GM21381 (cell line): ENCODE results near the gene ARPC1B.
"Not testable (repeated sequence)": the region's sequence is repeated elsewhere in the genome, so short reads cannot be mapped to it uniquely, and the experiment has no call there.

Experiments used
- ATAC-seq: cut with Tn5 transposase; IDR thresholded peaks from one replicate; pipeline ENCODE4 v1.9.1; 2021; ENCODE audit warnings: mild to moderate bottlenecking, moderate library complexity; ENCODE audit not compliant: unreplicated experiment

Gene ARPC1B

DNA sequence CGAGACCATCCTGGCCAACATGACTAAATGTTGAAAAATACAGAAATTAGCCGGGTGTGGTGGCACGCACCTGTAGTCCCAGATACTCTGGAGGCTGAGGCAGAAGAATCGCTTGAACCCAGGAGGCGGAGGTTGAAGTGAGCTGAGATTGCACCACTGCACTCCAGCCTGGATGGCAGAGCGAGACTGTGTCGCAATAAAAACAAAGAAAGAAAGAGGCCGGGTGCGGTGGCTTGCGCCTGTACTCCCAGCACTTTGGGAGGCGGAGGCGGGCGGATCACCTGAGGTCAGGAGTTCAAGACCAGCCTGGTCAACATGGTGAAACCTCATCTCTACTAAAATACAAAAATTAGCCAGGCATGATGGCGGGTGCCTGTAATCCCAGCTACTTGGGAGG is 12.7 kb downstream of the ARPC1B start:
- ATAC-seq: not testable (repeated sequence)

DNA sequence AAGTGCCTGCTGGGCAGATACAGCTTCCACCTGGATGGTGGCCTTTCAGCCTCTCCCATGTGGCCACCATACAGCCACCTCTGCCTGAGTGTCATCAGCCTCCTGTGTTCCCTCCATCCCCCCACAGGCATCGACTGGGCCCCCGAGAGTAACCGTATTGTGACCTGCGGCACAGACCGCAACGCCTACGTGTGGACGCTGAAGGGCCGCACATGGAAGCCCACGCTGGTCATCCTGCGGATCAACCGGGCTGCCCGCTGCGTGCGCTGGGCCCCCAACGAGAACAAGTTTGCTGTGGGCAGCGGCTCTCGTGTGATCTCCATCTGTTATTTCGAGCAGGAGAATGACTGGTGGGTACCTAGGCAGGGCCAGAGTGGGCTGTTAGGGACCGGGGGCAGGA is 13.4 kb downstream of the ARPC1B start:
- ATAC-seq: no peak

DNA sequence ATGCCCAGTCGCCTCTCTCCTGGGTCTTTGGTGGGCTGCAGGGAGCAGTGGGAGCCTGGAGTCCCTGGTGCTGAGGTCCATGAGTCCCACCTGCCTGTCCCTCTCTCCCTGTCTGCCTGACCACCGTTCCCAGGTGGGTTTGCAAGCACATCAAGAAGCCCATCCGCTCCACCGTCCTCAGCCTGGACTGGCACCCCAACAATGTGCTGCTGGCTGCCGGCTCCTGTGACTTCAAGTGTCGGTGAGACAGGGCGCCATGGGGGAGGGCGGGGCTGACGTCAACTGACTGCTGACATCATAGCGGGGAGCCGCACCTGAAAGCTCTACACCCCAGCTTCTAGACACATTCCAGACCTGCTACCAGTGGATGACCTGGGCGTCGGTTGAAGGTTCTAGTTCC is 15.2 kb downstream of the ARPC1B start:
- ATAC-seq: no peak

DNA sequence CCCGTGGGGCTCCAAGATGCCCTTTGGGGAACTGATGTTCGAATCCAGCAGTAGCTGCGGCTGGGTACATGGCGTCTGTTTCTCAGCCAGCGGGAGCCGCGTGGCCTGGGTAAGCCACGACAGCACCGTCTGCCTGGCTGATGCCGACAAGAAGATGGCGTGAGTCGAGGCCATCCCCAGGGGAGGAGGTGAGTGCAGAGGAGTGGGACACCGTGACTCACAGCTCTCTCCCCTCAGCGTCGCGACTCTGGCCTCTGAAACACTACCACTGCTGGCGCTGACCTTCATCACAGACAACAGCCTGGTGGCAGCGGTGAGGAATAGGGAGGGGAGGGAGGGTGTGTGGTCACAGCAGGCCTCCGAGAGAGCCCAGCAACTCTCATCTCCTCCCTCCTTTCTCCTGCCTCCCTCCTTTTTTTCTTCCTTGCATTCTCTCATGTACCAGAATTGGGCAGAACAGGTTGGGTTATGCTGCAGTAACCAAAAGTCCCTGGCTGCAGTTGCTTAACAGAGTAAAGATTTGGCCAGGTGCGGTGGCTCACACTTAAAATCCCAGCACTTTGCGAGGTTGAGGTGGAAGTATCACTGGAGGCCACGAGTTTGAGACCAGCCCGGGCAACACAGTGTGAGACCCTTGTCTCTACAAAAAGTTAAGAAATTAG is 16.5 kb downstream of the ARPC1B start:
- ATAC-seq: no peak

DNA sequence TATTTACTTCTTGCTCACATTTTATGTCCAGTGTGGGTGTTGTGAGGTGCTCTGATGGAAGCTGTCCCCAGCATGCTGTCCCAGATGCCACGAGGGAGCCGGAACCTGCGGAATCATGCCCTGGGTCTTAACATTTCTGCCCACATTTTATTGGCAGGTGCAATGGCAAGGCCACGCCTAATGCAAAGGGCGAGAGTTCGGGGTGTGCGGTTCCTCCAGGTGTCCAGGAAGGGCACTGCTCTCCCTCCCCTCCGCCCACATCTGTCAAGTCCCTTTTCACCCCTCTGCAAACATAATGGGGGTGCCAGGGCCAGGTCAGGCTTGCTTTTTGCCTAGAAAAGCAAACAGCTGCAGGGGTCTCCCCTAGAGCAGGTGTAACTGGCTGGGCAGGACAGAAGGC is 17.5 kb downstream of the ARPC1B start:
- ATAC-seq: no peak

DNA sequence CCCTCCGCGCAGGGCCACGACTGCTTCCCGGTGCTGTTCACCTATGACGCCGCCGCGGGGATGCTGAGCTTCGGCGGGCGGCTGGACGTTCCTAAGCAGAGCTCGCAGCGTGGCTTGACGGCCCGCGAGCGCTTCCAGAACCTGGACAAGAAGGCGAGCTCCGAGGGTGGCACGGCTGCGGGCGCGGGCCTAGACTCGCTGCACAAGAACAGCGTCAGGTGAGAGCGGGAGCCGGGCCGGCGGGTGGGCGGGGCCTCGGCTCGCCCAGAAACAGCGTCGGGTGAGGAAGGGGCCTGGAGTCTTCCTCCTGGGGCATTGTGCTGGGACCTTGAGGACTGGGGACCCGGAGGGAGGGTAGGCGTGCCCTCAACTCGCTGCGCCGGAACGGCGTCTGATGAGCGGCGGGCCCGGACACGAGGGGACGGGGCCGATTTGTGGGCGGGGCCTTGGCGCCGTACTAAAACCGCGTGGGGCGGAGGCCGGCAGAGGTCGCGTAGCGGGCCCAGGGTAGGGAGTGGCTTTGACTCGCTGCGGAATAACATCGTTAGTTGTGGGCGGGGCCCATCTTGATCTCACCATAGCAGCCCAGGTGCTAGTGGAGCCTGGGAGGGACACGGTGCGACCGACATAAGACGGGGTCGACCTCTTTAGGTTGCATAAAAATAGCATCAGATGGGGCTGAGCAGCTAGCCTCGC is 18.3 kb downstream of the ARPC1B start:
- peak; percentile 66 for ATAC-seq

DNA sequence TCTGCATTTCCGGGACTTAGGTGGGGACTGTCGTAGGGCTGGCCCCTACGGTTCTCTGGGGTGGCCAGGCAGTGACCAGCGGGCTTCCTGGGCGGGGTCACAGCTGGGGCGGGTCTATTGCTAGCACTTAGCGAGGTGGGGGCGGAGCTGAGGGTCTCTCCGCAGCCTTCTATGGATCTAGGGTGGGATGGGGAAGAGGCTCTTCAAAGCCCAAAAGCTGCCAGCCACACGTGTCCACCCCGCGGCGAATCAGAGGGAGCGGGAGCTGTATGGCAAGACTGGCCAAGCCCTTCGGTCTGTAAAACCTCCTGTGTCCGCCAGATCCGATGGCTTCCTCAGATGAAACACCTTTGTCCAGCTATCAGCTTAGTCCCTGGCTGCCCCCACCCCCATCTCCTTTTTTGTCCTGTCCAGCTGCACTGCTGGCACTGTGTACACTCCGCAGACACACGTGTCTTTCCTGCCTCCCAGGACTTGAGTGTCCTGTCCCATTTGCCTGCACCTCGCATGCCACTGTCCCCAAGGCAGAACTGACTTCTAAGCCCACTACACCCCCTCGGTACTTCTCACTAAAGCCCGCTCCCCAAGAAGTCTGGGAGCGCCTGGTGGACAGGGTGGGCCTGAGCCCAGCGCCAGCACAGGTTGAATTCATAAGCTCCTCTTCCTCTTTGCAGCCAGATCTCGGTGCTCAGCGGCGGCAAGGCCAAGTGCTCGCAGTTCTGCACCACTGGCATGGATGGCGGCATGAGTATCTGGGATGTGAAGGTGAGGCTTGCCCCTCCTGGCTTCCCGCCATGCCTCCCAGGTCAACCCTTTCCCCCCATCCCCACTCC is 19.0 kb downstream of the ARPC1B start:
- no peak for ATAC-seq

DNA sequence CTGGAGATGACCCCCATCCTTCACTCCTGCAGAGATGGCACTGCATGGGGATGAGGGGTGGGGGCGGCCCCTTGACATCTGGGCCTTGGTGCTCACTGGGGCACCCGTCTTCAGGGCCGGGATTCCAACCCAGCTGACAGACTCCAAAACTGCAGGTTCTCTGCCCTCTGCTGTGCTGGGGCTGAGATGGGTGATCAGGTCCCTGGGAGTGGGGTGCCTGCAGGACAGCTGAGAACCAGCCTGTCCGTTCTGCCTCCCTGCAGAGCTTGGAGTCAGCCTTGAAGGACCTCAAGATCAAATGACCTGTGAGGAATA is 19.6 kb downstream of the ARPC1B start:
- ATAC-seq: no peak

DNA sequence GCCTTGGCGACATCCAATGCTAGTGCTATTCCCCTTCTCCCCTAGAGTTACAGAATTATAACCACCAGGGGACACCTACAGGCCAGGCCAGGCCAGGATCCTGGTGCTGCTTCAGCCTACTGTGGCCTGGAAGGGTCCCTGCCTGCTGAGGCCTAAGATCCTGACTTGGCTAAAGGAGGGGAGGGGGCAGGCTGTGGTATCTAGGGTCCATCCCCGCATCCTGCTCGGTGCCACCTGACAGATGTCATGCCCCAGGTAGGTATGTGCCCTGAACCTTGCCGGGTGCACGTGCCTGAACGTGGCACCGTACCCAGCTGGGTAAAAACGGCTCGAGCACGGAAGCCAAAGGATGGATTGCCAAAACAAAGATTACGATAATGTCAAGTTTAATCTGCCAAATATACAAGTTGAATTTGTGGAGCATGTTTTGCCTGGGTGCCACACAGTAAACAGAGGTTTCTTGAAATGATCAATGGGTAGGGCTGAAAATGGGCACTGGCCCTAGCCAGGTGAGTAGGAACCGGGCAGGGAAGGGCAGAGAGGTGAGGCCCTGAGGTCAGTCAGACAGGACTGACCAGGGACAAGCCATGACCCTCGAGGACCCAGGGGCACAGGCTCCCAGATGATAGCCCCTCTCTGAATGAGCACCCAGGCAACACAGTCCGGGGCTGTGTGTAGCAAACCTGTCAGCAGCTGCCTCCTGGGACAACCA is 21.2 kb downstream of the ARPC1B start:
- no peak for ATAC-seq

DNA sequence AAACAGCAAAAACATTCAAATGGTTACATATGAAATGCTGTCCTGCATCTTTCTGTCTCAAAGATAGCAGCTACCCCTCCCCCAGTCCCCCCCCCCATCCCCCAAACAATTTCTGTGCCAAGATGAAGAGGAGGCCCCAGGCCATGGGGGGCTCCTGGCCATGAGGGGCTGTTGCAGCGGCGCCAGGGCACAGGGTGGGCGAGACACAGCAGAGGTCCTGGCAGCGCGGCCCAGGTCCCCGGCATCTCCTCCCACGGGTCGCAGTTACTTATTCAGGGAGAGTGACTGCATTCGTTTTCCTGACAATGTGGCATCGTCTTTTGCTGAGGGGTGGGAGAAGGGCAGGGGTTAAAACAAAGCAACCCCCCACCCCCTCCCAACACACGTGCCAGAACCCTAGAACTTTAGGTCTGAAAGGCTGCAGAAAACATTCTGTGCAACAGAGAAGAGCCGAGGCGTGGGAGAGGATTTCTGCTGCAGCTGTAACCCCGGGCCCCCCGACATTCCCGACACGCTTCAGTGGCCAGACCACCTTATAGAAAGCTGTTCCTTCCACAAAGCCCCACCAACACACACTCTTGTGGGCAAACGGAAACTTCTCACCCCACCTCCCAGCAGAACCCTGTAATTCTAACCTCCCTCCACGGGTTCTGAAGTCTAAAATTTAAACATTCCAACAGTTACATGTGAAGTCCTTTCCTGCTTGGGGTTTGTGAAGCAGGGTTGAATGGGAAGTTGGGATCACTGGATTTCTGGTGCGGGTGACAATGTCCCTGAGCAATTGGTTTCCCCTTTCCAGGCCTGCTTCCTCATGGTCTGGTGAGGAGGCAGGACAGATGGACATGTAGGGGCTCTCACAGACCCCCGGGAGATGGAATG is 22.1 kb downstream of the ARPC1B start:
- ATAC-seq: no peak

DNA sequence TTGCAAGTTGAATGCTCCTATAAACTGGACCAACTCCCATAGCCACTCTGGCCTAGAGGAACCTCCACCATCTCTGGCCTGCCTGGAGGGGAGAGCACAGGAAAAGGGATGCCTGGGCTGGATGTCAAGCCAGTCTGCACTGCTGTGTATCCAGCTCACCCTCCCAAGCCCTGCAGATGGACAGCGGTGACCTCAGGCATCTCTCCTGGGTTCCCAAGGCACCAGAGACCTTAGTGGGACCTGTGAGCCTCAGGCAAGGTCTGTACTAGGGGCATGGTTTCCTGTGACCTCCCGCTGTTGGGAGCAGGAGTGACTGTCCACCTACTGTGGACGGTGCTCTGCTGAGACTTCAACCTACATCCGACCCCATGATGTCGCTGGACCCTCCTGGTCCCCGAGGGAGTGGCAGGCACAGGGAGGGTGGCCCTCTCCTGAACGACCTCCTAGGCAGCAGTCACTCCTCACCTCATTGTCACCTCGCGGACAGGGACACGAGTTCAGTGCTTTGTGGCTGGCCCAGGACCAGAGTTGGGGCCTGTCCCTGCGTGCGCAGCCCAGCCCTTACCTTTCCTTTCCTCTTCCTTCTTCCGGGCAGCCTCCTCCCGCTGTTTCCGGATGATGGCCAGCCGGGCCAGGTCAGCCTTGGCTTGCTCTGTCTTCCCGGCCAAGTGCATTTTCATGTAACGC is 22.9 kb downstream of the ARPC1B start:
- no peak for ATAC-seq

DNA sequence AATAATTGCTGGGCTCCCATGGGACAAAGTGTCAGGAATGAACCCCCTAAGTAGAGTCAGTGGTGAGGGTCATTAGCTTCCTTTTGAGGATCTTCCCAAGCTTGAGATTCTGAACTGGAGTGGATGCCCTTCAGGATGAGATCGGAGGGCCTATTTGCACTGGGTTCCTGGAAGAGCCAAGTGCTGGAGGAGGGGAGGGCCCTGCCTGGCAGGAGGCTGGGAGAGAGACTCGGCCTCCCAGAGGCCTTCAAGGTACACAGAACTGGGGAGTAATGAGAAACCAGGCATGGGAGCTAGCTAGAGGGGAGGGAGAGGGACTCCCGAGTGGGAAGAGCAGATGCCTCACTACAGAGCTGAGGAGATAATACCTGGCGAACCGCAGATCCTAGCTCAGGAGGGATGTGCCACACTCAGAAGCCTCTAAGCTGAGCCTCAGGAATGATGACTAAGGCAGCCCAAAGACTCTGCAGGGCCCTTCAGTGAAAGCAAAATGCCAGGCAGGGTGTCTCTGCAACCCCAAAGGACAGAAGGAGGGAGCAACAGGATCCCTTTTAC is 24.4 kb downstream of the ARPC1B start:
- no peak for ATAC-seq

DNA sequence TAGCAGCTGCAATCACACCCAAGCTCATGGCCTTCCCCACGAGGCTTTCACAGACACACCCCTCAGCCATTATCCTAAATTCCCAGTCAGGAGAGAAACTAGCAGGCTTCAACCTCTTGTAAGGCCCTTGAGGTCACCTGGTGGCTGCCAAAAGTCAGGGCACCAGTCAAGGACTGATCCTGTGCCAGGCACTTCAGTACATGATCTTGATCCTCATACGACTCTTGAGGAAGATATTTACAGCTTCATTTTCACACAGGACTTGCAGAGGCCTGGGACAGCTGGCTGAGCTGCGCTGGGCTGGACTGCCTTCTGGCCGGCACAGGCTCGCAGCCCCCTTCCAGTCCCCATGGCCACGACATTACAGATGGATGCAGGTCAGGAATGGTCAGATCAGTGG is 25.1 kb downstream of the ARPC1B start:
- ATAC-seq: no peak

DNA sequence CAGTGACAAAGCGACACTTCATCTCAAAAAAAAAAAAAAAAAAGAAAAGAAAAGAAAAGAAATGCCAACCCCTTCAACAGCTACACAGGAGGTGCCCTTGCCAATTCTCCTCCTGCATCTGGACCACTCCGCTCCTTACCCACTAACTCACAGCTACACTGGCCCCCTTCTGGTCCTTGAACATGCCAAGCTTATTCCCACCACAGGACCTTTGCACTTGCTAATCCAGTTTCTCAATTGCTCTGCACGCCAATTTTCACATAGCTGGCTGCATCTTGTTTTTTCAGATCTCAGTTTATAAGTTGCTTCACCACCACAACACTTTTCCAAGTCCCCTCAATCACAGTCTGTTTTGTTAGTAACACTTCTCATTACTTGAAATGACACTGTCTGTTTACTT is 28.3 kb downstream of the ARPC1B start:
- ATAC-seq: no peak

DNA sequence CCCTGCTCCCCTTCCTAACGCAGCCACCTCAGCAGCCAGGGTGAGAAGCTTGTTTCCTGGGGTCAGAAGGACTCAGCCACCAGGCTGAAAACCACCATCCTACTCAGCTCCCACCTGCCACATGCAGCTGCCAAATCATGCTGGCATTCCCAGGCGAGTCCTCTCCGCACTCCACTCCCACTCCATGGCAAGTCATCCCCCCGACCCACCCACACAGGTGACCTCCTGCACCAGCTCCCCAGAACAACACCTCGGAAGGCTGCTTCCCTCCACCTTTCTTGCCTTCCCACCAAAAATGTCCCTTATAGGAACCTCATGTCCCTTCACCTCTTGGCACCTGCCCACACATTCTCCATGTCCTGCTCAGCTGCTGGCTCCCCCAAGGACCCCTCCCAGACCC is 29.2 kb downstream of the ARPC1B start:
- no peak for ATAC-seq

DNA sequence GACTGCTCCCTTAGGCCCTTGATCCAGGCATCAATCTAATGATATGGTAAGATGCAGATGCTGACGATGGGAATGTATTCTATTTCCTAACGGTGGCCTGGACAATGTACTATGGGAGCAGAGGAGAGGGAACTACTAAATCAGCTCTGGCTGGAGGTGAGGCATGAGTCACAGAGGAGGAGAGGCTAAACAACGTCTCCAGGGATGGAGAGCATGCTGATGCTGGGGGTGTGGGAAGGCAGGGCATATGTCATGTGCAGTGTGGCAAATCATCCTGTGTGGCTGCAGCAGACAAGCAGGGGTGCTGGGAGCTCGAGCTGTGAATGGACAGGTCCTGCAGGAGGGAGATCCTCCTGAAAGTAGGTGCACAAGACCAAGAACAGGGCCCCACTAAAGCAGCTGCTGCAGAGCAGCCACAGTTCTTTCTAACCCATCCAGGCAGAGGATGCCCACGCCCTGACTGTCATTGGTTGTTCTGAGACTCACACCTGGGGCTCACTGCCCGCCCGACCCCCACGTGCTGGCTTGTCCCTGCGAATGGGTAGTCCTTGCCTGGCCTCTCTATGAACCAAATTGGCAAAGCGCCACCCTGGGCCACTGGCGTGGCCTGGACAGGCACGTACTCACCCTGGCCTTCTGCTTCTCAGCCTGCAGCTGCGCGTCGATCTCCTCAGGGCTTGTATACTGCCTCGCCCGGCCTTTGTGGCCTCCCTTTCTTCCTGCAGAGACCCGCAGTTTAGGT is 29.9 kb downstream of the ARPC1B start:
- no peak for ATAC-seq

DNA sequence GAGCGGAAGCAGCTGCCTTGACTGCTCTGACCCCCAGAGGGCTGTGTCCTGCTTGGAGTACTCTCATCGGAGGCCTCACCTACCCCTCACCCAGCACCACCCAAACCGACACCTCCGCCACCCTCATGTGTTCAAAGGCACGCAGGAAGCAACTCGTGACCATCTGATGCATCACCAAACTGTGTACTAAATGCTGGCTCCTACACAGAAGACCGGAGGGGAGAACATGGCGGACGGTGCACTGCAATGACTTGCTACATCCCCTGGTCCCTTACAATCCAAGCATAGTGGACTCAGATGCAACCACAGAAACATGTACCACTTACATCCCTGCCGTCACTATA is 30.4 kb downstream of the ARPC1B start:
- ATAC-seq: no peak

DNA sequence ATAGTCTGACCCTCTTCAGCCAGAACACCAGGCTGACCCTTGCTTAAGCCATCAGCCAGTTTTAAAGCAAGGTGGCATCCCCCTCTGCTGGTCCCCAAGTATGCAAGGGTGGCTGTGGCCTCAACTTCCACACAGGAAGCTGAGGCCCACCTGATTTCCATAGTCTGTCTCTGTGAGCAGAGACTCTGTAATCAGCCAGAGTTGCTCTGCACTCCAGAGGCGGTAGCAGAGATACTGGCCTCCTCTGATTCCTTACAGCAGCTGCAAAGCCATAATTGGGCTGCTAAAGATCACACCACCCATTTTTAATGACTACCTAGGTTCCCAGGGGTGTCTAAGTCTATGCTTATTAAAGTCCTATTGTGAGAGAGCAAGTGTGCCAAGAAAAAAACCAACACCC is 32.0 kb downstream of the ARPC1B start:
- ATAC-seq: no peak

DNA sequence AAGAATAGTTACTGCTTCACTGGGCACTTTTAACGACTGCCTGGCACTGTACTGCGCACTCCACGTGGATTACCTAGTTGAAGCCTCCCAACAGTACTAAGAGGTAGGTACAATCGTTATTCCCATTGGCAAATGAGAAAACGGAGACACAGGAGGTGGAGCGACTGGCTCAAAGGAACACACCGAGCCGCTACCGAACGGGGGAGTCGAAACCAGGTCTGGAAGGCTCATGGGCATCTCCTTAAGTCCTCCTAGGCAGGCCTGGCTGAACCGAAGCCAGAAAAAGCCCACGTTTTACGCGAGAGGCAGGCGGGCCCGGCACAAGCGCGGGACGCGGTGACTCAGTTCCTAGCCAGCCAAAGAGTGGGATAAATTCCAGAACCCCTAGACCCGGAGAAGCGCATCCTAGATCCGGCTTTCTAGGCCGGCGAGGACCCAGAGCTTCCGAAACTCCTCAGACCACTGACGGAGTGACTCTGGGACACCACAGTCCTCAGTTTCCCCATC is 33.4 kb downstream of the ARPC1B start:
- no peak for ATAC-seq
